GM23338 (cell line): Measurements from ENCODE around the gene CHODL. TPM values are rescaled to one million over a fixed set of nuclear protein-coding genes. Genes with fewer than 3 reads are reported as not detected.

Source experiments
- ATAC-seq: fragments of 200-7000 bp; cut with Tn5 transposase; 3 replicates; pipeline ENCODE4 v1.9.1; 2020
- DNase-seq: peaks from one replicate; pipeline ENCODE4 v3.0.0-alpha.2; 2015; ENCODE audit warnings: low spot score
- H2AFZ ChIP-seq: fragments of 200-600 bp; sonication (generic); 2 replicates; pipeline ENCODE4 v1.8.0; 2016; ENCODE audit warnings: antibody characterized with exemption, mild to moderate bottlenecking, moderate library complexity
- H3F3A ChIP-seq: fragments of 200-600 bp; sonication (generic); replicated peaks from 2 replicates; pipeline ENCODE4 v1.8.0; 2017; ENCODE audit warnings: antibody characterized with exemption, mixed run types, low read depth
- H3K27ac ChIP-seq: fragments of 200-600 bp; sonication (generic); 2 replicates; pipeline ENCODE4 v1.6.1; 2016; ENCODE audit warnings: low read depth
- H3K27me3 ChIP-seq: fragments of 200-600 bp; sonication (generic); 2 replicates; pipeline ENCODE4 v1.8.0; 2016; ENCODE audit warnings: mild to moderate bottlenecking, mixed run types, moderate library complexity; ENCODE audit not compliant: insufficient read depth
- H3K36me3 ChIP-seq: fragments of 200-600 bp; sonication (generic); 2 replicates; pipeline ENCODE4 v1.8.0; 2016; ENCODE audit warnings: mild to moderate bottlenecking; ENCODE audit not compliant: insufficient read depth
- H3K4me1 ChIP-seq: fragments of 200-600 bp; sonication (generic); 2 replicates; pipeline ENCODE4 v1.8.0; 2016; ENCODE audit warnings: mild to moderate bottlenecking, moderate library complexity; ENCODE audit not compliant: insufficient read depth
- H3K4me2 ChIP-seq: fragments of 200-600 bp; sonication (generic); 2 replicates; pipeline ENCODE4 v1.7.1; 2017; ENCODE audit warnings: mixed run types
- H3K4me3 ChIP-seq: fragments of 200-600 bp; sonication (generic); 2 replicates; pipeline ENCODE4 v1.6.1; 2016; ENCODE audit warnings: mixed run types
- H3K79me2 ChIP-seq: fragments of 200-600 bp; sonication (generic); replicated peaks from 2 replicates; pipeline ENCODE4 v1.8.0; 2017; ENCODE audit warnings: mild to moderate bottlenecking; ENCODE audit not compliant: insufficient read depth
- H3K9me2 ChIP-seq: fragments of 200-600 bp; sonication (generic); 2 replicates; pipeline ENCODE4 v1.8.0; 2017; ENCODE audit not compliant: insufficient read depth
- H4K20me1 ChIP-seq: fragments of 200-600 bp; sonication (generic); replicated peaks from 2 replicates; pipeline ENCODE4 v1.8.0; 2017; ENCODE audit warnings: mild to moderate bottlenecking; ENCODE audit not compliant: insufficient read depth
- H3K27ac Mint-ChIP-seq: 2 replicates; pipeline ENCODE4 v1.8.0; 2020; ENCODE audit warnings: inconsistent platforms, mild to moderate bottlenecking, moderate library complexity, mixed read lengths
- H3K27me3 Mint-ChIP-seq: 3 replicates; pipeline ENCODE4 v1.8.0; 2022; ENCODE audit warnings: low read depth, mild to moderate bottlenecking, moderate library complexity, mixed read lengths, inconsistent platforms; ENCODE audit not compliant: insufficient read depth, poor library complexity
- H3K36me3 Mint-ChIP-seq: 3 replicates; pipeline ENCODE4 v1.8.0; 2021; ENCODE audit warnings: low read depth, mild to moderate bottlenecking, inconsistent platforms, moderate library complexity, mixed read lengths
- H3K4me1 Mint-ChIP-seq: 3 replicates; pipeline ENCODE4 v1.8.0; 2020; ENCODE audit warnings: mild to moderate bottlenecking, inconsistent platforms, mixed read lengths
- H3K4me3 Mint-ChIP-seq: 3 replicates; pipeline ENCODE4 v1.8.0; 2021; ENCODE audit warnings: moderate library complexity, mild to moderate bottlenecking, inconsistent platforms, mixed read lengths
- H3K9me3 Mint-ChIP-seq: 3 replicates; pipeline ENCODE4 v1.8.0; 2020; ENCODE audit warnings: moderate library complexity, mild to moderate bottlenecking, inconsistent platforms, mixed read lengths
- CREB1 ChIP-seq: fragments of 250-450 bp; sonication (Bioruptor Pico); IDR thresholded peaks from 2 replicates; pipeline ENCODE4 v1.5.0; 2020; ENCODE audit warnings: low read depth, mild to moderate bottlenecking, moderate library complexity
- ETS1 ChIP-seq: IDR thresholded peaks from 2 replicates; pipeline ENCODE4 v1.6.1; 2016; ENCODE audit warnings: antibody characterized with exemption
- EZH2phosphoT487 ChIP-seq: fragments of 200-600 bp; sonication (generic); IDR thresholded peaks from one replicate; pipeline ENCODE4 v1.8.1; 2018; ENCODE audit warnings: antibody characterized with exemption; ENCODE audit not compliant: unreplicated experiment
- JUNB ChIP-seq: IDR thresholded peaks from one replicate; pipeline ENCODE4 v1.6.1; 2016; ENCODE audit warnings: antibody characterized with exemption; ENCODE audit not compliant: unreplicated experiment
- NANOG ChIP-seq: IDR thresholded peaks from 2 replicates; pipeline ENCODE4 v1.6.1; 2016; ENCODE audit warnings: antibody characterized with exemption, borderline replicate concordance
- POLR2AphosphoS5 ChIP-seq: IDR thresholded peaks from 2 replicates; pipeline ENCODE4 v1.6.1; 2016; ENCODE audit warnings: antibody characterized with exemption, low read depth
- REST ChIP-seq: IDR thresholded peaks from one replicate; pipeline ENCODE4 v1.6.1; 2018; ENCODE audit warnings: antibody characterized with exemption; ENCODE audit not compliant: unreplicated experiment
- STAT1 ChIP-seq: IDR thresholded peaks from one replicate; pipeline ENCODE4 v1.6.1; 2016; ENCODE audit warnings: antibody characterized with exemption; ENCODE audit not compliant: unreplicated experiment
- ZNF114 ChIP-seq: fragments of 250-450 bp; sonication (Bioruptor Pico); IDR thresholded peaks from 2 replicates; pipeline ENCODE4 v1.5.0; 2020; ENCODE audit warnings: mild to moderate bottlenecking, moderate library complexity
- ZNF331 ChIP-seq: fragments of 250-450 bp; sonication (Bioruptor Pico); IDR thresholded peaks from 2 replicates; pipeline ENCODE4 v1.5.0; 2020; ENCODE audit warnings: low read depth, mild to moderate bottlenecking, moderate library complexity
- polyA plus RNA-seq: library from polyadenylated mRNA; unstranded; fragments of >200 nt; fragmentation: Nextera tagmentation; extraction: Ambion mirVana; gene quantifications from 2 replicates; pipeline ENCODE4 v1.2.1, GENCODE V29; 2016
- total RNA-seq: library from RNA; depleted of rRNA; stranded (reverse); fragments of >200 nt; shearing (Covaris generic); gene quantifications from 2 replicates; pipeline ENCODE4 v1.2.3, GENCODE V29; 2014

The CHODL gene
- total and polyA plus RNA-seq, 2 experiments from 2014 or later: 0.95 to 1.6 TPM

DNA sequence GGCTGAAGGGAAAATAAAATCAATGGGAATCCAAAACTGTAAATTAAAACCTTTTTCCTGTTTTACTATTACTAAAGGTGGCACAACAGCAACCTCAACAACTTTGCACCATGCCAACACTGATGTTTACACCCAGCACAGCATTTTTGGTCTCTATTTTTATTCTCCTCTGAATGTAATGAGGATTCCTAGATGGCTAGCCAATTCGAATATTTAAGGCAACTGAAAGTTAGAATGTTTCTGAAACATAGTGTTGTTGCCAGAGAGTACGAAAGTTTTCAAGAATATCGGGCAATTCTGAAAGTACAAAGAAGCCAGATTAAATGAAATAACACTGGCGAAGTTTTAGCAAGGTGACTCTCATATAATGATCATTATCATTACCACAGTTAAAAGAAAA, 40.7 kb downstream of the CHODL start:
- H3F3A ChIP-seq: no peaks in the 10 kb centered on the region
- no peaks in the 10 kb centered on the region; the same call in 2 of the 3 replicates for H3K9me3 Mint-ChIP-seq
- no peak overlapping the region for H3K4me3 Mint-ChIP-seq
- H3K36me3 ChIP-seq: no peaks in the 10 kb centered on the region
- no peaks in the 10 kb centered on the region for H4K20me1 ChIP-seq
- no peak overlapping the region for H3K4me2 ChIP-seq
- H3K27ac ChIP-seq: no peak overlapping the region
- no peaks in the 10 kb centered on the region for H3K4me1 ChIP-seq
- H3K27me3 Mint-ChIP-seq: no peaks in the 10 kb centered on the region
- H3K4me3 ChIP-seq: no peak overlapping the region
- H2AFZ ChIP-seq: no peak overlapping the region
- H3K79me2 ChIP-seq: no peaks in the 10 kb centered on the region
- H3K27me3 ChIP-seq: no peaks in the 10 kb centered on the region
- H3K27ac Mint-ChIP-seq: no peak overlapping the region
- H3K36me3 Mint-ChIP-seq: peaks cover 2% of the 10 kb centered on the region; the same call in 1 of the 3 replicates
- ATAC-seq: no peak
- no peak for TF ChIP-seq JUNB
- no peak for TF ChIP-seq STAT1
- TF ChIP-seq REST: no peak
- no peak for TF ChIP-seq ZNF114 (CRISPR knock-in tag)
- no peak for TF ChIP-seq NANOG
- no peak for TF ChIP-seq ETS1
- no peak for TF ChIP-seq EZH2phosphoT487
- TF ChIP-seq CREB1 (CRISPR knock-in tag): no peak
- H3K9me2 ChIP-seq: no peaks in the 10 kb centered on the region
- no peaks in the 10 kb centered on the region for H3K4me1 Mint-ChIP-seq
- no peak for DNase-seq

GRCh38 chr21:18289876-18290275, 45.2 kb downstream of the CHODL start:
- H3F3A ChIP-seq: no peaks in the 10 kb centered on the region
- no peaks in the 10 kb centered on the region; the same call in 2 of the 3 replicates for H3K4me1 Mint-ChIP-seq
- DNase-seq: no peak

More at GRCh38 chr21:18289876-18290275, 45.2 kb downstream of the CHODL start:
- H4K20me1 ChIP-seq: no peaks in the 10 kb centered on the region
- no peaks in the 10 kb centered on the region for H3K4me1 ChIP-seq
- Mint-ChIP-seq H3K36me3 (no peaks in the 10 kb centered on the region), H3K4me3 (no peak overlapping the region), H3K27me3 (no peaks in the 10 kb centered on the region), H3K9me3 (no peaks in the 10 kb centered on the region), H3K27ac (no peak overlapping the region)
- H3K27ac ChIP-seq: no peak overlapping the region
- no peak overlapping the region for H3K4me2 ChIP-seq
- TF ChIP-seq POLR2AphosphoS5: no peak
- TF ChIP-seq ETS1: no peak
- TF ChIP-seq ZNF331 (CRISPR knock-in tag): no peak
- no peak for TF ChIP-seq REST
- TF ChIP-seq JUNB: no peak
- no peak for TF ChIP-seq STAT1
- H2AFZ ChIP-seq: no peak overlapping the region
- no peaks in the 10 kb centered on the region for H3K27me3 ChIP-seq
- ATAC-seq: no peak
- no peaks in the 10 kb centered on the region for H3K9me2 ChIP-seq
- no peaks in the 10 kb centered on the region for H3K79me2 ChIP-seq
- no peaks in the 10 kb centered on the region for H3K36me3 ChIP-seq
- no peak overlapping the region for H3K4me3 ChIP-seq
